Spleen (tissue), 7 donors: ENCODE measurements around the gene INPP4B.
"Not testable (repeated sequence)": the region's sequence is repeated elsewhere in the genome, so short reads cannot be mapped to it uniquely, and the experiment has no call there.

Source experiments
- POLR2A ChIP-seq, 3 donors: fragments of 450-650 bp; IDR thresholded peaks; one replicate each; pipeline ENCODE4 v1.5.1; 2017; ENCODE audit warnings: antibody characterized with exemption in 3 of 3, mild to moderate bottlenecking in 1 of 3
- POLR2AphosphoS5 ChIP-seq, 3 donors: sonication (generic); formaldehyde crosslinking; IDR thresholded peaks; one replicate each; pipeline ENCODE4 v1.5.1; 2017; ENCODE audit warnings: antibody characterized with exemption in 3 of 3
- TF ChIP-seq, protein P1 (sequence below), 11 experiments: fragments of 200-600 bp in 7 of 11; fragments of 450-650 bp in 4 of 11; sonication (generic) in 4 of 11; IDR thresholded peaks in 8 of 11; conservative IDR thresholded peaks in 3 of 11; 1 replicate in 7 of 11; 2 replicates in 4 of 11; pipeline versions ENCODE4 v1.4.0 to v1.8.0; 2016 to 2021; ENCODE audit warnings: antibody characterized with exemption in 11 of 11, inconsistent platforms in 4 of 11, mild to moderate bottlenecking in 1 of 11
- donor health status: DM: no; HTN: no; CAD: no; lungs with moderate emphysema.
- donor health status: DM: no; HTN: no; CAD: no.
- donor health status: DM: no; HTN: no; CAD: no.

DNA sequence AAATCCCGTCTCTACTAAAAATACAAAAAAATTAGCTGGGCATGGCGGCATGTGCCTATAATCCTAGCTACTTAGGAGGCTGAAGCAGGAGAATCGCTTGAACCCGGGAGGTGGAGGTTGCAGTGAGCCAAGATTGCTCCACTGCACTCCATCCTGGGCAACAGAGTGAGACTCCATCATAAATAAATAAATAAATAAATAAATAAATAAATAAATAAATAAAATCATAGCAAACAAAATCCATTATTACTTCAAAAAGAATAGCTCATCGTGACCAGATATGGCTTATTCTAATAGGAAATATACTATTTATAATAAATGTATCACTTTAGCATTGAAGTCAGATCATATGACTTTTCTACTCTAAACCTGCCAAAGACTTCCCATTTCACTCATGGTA is 42.2 kb downstream of the INPP4B start:
- not testable (repeated sequence) for TF ChIP-seq POLR2A, POLR2AphosphoS5 (IDR thresholded peaks at IDR 0.05)
- TF ChIP-seq, protein P1, sequence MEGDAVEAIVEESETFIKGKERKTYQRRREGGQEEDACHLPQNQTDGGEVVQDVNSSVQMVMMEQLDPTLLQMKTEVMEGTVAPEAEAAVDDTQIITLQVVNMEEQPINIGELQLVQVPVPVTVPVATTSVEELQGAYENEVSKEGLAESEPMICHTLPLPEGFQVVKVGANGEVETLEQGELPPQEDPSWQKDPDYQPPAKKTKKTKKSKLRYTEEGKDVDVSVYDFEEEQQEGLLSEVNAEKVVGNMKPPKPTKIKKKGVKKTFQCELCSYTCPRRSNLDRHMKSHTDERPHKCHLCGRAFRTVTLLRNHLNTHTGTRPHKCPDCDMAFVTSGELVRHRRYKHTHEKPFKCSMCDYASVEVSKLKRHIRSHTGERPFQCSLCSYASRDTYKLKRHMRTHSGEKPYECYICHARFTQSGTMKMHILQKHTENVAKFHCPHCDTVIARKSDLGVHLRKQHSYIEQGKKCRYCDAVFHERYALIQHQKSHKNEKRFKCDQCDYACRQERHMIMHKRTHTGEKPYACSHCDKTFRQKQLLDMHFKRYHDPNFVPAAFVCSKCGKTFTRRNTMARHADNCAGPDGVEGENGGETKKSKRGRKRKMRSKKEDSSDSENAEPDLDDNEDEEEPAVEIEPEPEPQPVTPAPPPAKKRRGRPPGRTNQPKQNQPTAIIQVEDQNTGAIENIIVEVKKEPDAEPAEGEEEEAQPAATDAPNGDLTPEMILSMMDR (IDR thresholded peaks at IDR 0.05 in 8 of 11, conservative IDR thresholded peaks at IDR 0.05 in 3 of 11) = not testable (repeated sequence)
